GM19467 (cell line): ENCODE measurements around the gene PUS1.

Source experiments
- ATAC-seq: cut with Tn5 transposase; IDR thresholded peaks from one replicate; pipeline ENCODE4 v1.9.1; 2021; ENCODE audit warnings: mild to moderate bottlenecking, moderate library complexity; ENCODE audit not compliant: unreplicated experiment

PUS1 gene

DNA sequence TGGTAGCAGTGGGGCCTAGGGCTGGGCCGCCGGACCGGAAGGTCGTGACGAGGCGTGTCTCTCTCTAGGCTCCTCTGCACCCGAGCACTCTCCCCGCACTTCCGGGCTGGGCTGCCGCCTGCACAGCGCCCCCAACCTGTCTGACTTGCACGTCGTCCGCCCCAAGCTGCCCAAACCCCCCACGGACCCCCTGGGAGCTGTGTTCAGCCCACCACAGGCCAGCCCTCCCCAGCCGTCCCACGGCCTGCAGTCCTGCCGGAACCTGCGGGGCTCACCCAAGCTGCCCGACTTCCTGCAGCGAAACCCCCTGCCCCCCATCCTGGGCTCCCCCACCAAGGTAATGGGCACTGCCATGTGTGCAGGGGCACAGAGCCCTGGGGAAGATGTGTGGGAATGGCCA is 13.3 kb upstream of the PUS1 start:
- no peak for ATAC-seq

DNA sequence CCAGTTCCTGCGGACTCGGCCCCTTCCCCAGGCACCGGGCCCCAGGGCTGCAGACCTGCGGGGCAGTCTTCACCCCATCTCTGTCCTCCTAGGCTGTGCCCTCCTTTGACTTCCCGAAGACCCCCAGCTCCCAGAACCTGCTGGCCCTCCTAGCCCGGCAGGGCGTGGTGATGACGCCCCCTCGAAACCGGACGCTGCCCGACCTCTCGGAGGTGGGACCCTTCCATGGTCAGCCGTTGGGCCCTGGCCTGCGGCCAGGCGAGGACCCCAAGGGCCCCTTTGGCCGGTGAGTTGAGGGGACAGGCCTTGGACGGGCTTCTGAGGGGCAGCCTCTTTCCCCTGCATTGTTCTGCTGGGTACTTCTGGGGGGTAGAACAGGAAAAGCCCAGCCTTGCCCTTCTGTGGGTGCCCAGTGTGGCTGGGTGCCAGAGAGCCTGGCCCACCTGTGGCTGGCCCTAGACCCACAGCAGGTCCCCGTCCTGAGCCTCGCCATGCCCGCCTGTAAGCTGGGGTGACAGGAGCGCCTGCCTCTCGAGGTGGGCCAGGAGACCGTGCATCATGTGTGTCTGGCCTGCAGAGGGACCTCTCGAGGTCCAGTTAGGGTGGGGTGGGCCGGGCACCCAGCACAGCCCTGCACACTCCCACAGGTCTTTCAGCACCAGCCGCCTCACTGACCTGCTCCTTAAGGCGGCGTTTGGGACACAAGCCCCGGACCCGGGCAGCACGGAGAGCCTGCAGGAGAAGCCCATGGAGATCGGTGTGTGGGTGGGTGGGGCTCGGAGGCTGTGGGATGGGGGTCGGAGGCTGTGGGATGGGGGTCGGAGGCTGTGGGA is 12.6 kb upstream of the PUS1 start:
- ATAC-seq: no peak

DNA sequence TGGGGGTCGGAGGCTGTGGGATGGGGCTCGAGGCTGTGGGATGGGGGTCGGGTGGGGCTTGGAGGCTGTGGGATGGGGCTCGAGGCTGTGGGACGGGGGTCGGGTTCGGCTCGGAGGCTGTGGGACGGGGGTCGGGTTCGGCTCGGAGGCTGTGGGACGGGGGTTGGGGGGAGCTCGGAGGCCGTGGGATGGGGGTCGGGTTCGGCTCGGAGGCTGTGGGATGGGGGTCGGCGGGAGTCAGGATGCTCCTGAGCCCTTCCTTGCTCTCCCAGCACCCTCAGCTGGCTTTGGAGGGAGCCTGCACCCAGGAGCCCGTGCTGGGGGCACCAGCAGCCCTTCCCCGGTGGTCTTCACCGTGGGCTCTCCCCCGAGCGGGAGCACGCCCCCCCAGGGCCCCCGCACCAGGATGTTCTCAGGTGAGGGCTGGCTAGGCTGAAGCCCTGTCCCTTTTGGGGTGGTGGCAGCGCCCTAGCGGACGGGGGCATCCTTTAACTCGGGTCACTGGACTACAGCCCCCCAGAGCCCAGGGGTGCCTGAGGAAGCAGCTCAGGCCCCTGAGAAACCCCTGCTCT is 11.9 kb upstream of the PUS1 start:
- ATAC-seq: no peak

DNA sequence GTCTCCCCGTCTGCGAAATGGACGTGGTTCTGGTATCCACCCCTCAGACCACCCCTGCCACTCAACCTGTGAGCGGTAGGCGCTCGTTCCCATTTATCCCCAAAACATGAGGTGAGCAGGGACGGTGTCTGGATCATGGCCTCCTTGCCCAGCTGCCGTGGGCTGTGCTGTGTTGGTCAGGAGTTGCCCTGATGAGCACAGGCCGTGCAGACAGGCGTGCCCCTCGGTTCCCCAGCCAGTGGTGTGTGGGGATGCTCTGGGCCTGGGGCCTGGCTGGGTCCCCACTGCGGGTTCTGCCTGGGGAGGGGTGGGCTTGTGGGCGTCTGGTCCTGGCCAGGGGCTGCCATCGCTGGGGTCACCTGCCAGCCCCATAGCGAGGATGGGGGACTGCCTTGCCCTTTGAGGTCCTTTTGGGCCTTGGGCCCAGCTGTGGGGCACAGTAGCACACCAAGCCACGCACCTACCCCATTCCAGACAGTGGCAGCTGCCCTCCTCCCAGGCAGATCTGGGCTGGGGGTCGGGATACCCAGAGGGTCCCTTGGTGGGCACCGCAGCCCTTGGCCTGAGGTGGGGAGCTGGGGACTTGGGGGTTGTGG is 11.3 kb upstream of the PUS1 start:
- ATAC-seq: no peak

DNA sequence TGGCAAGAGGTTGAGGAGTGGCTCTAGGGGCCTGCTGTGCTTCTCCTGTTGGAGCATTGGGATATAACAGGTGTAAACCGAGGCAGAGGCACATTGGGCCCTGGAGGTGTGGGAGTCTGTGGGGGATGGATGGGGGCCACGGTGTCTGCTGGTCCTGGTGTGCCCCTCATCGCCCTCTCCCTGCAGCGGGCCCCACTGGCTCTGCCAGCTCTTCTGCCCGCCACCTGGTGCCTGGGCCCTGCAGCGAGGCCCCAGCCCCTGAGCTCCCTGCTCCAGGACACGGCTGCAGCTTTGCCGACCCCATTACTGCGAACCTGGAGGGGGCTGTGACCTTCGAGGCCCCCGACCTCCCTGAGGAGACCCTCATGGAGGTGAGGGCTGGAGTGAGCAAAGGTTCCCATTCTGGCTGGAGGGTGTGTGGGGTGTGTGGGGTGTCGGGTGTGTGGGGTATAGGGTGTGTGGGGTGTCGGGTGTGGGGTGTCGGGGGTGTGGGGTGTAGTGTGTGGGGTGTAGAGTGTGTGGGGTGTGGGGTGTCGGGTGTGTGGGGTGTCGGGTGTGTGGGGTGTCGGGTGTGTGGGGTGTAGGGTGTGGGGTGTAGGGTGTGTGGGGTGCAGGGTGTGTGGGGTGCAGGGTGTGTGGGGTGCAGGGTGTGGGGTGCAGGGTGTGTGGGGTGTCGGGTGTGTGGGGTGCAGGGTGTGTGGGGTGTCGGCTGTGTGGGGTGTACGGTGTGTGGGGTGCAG is 10.6 kb upstream of the PUS1 start:
- ATAC-seq: no peak

DNA sequence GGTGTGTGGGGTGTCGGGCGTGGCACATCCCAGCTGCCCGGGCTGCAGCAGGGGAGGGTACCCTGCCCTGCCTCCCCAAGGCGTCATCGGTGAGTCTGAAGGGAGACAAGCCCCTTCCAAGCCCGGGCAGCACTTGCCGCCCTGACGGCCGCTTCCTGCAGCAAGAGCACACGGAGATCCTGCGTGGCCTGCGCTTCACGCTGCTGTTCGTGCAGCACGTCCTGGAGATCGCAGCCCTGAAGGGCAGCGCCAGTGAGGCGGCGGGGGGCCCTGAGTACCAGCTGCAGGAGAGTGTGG is 10.1 kb upstream of the PUS1 start:
- no peak for ATAC-seq

DNA sequence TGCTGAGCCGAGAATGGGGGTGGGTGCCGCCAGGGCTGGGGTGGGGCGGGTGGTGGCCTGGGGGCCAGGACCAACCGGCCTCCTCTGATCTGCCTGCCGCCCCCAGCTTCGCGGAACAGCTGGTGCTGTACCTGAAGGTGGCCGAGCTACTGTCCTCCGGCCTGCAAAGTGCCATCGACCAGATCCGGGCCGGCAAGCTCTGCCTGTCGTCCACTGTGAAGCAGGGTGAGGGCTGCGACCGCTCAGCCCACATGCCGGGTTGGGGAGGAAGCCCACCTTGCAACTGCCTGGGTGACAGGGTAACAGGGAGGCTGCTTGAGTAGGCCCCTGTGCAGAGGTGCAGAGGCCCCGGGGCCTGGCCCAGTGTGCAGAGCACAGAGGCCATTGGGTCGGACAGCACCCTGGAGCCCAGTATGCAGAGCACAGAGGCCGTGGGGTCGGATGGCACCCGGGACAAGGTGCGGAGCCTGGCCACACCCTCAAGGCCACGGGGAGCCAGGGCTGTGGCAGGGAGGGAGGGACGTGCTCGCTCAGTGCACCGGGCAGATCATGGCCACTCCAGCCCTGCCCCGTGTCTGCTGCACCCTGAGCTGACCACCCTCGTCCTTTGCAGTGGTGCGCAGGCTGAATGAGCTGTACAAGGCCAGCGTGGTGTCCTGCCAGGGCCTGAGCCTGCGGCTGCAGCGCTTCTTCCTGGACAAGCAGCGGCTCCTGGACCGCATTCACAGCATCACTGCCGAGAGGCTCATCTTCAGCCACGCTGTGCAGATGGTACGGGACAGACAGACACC is 9.5 kb upstream of the PUS1 start:
- no peak for ATAC-seq

DNA sequence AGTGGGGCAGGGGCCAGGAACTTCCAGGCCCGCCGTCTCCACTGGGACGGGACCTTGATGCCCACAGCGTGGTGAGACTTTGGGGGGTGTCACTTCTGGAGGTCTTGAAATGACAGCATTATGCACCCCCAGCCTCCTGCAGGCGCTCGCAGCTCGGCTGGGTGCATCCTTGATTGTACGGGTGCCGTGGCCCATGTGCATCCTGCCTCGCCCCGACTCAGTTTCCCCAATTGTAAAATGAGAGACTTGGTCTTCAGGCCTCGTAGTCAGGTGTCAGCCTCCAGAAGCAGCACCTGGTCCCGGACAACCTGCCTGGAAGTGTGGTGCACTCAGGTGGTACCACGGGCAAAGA is 8.9 kb upstream of the PUS1 start:
- no peak for ATAC-seq

DNA sequence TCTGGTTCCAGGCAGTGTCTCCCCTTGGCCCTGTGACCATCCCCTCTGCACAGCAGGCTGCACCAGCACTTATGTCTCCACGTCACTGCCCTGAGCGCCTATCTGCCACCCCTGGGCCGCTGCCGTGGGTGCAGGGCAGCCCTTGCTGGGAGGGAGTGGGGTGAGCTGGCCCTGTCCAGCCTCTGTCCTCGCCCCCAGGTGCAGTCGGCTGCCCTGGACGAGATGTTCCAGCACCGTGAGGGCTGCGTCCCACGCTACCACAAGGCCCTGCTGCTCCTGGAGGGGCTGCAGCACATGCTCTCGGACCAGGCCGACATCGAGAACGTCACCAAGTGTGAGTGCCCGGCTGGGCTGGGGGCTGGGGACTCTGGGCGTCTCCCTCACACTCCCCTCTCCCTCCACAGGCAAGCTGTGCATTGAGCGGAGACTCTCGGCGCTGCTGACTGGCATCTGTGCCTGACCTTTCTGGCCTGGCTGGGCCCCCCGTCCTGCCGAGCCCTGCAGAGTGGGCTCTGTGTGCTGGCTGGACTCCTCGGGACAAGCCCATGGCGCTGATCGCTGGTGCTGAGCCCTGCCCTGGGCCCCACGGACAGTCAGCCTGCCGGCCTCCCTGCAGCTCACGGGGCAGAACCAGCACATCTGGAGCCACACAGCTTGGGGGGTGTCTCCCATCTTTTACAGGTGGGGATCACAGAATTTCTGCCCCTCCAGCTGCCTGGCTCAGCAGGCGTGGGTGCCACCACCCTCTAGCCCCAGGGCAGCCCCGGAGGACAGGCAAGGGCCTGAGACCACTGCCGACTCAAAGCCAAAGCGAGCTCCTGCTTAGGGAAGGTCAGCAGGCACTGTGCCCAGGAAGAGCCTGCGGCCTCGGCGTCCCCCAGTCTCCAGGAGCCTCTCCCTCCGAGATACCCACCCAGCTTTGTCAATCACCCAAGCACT is 7.9 kb upstream of the PUS1 start:
- no peak for ATAC-seq

DNA sequence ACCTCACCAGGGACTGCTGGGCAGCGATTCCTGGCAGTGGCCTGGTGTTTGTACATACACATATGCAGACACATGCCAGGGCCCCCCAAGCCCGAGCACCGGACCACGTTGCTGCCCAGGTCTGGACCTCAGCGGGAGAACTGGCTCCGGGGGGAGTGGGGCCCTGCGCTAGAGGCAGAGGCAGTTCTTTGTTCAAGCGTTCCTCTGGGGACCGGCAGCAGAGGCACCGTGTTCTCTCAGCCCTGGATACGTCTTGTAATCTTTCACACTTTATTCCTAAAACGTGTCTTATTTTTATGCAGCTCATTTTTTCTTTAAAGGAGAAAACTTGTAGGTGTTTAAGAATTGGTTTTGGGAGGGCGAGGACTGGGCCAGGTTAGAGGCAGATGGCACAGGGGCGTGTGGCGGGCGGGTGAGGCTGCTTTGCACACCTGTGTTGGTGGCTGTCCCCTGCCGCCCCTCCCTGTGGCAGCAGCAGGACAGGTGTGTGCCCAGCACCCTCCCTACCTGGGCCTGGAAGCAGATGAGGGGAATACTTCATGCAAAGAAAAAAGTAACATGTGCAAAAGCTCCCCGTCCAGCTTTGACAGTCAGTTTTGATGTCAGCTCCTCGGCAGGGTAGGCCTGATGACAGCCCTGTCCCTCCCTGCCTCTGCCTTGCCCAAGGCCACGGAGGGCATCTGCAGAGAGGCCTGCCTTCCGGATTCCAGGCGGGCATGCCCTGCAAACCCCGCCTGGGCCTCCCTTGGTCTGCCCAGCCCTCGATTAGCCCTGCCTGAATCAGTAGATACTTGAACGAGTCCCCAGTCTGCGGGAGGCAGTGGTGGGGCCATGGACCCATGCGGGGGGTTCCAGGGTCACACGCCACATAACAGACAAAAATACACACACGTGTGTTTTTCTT is 7.0 kb upstream of the PUS1 start:
- ATAC-seq: no peak

DNA sequence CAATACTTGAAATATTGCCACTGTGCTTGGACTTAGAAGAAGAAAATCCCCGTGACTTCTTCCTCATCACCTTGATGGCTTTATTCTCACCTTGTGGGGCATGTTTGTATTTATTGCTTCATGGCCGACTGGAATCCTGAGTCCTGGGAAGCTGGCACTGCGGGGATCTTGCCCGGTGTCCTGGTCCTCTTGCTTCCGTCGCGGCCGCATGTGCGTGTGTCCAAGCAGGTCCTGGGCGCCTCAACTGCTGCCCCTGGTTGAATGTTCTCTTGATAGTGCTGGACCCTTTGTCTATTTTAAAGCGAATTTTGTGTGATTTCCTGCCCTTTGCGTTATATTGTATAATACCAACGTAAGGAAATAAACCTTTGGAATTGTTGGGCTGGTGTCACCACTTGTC is 6.3 kb upstream of the PUS1 start:
- no peak for ATAC-seq

DNA sequence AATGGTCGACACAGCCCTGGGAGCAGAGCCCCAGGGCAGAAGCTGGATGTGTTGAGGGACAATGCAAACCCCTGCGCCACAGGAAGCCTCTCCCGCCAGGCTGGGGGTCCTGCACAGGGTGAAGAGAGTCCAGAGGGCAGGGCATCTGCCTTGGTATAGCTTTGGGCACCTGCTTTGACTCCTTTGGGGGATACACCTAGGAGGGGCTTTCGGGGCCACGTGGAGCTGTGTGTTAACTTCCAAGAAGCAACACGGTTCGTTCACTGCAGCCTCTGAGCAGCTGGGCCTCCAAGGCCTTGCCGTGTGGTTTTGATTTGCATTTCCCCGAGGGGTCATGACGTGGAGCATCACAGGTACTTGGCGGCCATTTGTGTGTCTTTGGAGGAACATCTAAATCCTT is 5.8 kb upstream of the PUS1 start:
- ATAC-seq: peak; percentile 68

DNA sequence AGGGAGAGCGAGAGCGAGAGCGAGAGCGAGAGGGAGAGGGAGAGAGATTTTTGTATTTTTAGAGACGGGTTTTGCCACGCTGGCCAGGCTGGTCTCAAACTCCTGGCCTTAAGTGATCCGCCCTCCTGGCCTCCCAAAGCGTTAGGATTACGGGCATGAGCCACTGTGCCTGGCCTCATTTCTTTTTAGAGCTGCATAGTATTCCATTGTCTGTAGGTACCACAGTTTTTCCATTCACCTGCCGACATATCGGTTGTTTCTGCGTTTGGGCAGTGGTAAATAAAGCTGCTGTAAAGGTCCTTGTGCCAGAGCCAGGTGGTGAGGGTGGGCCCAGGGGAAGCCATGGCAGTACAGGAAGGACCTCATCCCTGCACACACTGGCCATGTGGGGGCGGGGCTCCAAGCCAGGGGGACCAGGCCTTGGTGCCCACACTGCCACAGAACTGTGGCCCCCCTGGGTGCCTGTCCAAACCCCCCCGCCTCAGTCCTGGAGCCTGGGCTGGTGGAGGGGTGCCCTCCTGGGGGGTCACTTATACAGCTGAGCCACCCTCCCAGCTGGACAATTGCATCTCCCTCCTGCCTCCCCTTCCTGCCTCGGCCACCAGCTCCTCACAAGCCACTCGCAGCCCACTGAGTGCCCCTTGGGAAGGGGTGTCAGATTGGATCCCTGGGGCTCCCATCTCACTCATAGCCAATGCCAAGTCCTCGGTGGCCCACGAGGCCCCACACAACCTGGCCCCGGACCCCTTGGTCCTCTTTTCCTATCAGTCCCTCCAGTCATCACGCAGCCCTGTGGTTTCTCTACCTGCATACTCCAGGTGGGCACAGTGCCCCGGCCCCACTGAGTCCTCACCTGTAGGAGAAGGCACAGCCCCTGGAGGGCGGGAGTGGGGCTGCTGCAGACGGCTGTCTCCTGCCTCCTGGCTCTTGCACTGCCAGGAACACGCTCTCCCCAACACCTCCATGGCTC is 1.7 kb upstream of the PUS1 start:
- no peak for ATAC-seq

DNA sequence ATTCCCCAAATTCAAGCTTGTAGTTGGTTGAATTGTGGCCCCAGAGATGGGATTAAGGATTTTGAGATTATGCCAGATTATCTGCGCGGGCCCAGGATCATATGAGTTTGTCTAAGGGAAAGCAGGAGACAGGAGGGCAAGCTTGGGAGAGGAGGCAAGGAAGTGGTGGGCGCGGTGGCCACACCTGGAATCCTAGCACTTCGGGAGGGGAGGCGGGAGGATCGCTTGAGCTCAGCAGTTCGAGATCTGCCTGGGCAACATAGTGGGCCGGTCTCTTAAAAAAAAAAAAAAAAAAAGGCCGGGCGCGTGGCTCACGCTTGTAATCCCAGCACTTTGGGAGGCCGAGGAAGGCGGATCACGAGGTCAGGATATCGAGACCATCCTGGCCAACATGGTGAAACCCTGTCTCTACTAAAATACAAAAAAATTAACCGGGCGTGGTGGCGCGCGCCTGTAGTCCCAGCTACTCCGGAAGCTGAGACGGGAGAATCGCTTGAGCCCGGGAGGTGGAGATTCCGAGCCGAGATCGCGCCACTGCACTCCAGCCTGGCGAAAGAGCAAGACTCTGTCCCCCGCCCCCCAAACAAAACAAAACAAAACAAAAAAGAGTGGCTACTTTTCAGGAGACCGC is 881 bp upstream of the PUS1 start:
- peak; percentile 2 for ATAC-seq

DNA sequence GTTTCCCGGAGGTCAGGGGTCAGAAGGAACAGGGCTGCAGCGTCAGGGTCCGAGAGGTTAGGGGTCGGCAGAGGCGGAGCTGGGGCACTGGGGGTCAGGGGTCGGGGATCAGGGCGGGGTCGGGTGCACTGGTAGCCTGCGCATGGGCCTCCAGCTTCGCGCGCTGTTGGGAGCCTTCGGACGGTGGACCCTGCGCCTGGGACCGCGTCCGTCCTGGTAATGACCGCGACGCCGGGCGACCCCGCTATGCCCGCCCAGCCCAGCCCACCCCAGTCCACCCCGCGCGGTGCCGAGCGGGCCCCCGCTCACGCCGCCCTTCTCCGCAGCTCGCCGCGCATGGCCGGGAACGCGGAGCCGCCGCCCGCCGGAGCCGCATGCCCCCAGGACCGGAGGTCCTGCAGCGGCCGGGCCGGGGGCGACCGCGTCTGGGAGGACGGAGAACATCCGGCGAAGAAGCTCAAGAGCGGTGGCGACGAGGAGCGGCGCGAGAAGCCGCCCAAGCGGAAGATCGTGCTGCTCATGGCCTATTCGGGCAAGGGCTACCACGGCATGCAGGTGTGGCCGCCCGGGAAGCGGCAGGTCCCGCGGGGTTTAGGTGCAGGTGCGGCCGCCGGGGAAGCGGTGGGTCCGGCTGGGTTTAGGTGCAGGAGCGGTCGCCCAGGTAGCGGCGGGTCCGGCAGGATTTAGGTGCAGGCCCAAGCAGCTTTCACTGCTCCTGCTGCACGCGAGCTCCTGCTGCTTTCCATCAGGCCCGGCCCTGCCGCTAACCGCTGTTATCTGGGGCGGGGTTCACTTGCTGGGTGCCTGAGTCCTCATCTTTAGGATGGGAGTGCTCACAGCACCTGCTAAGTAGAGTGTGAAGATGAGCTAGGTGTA is 743 bp downstream of the PUS1 start:
- ATAC-seq: no peak

DNA sequence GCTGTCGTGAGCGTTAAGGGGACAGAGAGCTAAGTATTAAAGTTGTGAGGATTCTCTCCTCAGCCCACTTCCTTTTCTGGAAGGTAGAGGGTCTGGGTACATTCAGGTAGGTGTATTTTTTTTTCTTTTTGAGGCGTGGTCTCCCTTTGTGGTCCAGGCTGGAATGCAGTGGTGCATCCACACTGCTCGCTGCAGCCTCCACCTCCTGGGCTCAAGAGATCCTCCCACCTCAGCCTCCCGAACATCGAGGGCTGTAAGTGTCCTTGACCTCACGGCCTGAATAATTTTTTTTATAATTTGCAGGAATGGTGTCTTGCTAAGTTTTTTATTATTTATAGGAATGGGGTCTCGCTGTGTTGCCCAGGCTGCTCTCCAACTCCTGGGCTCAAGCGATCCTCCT is 1.4 kb downstream of the PUS1 start:
- no peak for ATAC-seq

DNA sequence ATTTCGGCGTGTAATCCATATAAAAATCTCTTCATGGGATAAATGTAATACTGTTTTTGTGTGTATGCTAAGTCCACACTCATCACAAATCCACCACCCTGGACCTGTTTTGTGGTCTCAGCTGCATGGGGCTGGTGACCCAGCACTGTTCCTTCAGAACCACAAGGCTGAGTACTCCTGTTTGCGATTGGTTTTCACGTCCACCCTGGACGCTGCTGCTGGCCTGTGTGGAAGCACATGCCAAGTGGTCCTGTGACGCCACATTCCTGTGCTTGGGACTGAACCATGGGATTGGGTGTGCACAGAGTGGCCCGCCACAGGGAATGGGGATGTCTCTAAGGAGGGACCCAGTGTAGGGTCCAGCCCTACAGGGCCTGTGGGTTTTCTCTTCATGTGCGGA is 4.3 kb downstream of the PUS1 start:
- ATAC-seq: no peak
